Keratinocyte (primary cell): ENCODE results near the gene MTUS2.
"Not testable (repeated sequence)": the region's sequence is repeated elsewhere in the genome, so short reads cannot be mapped to it uniquely, and the experiment has no call there.

Experiments used
- CTCF ChIP-seq, 3 experiments: IDR thresholded peaks in 1 of 3; conservative IDR thresholded peaks in 1 of 3; optimal IDR thresholded peaks in 1 of 3; 2 replicates in 2 of 3; 3 replicates in 1 of 3; pipeline versions ENCODE3 to v1.5.1; 2011; ENCODE audit warnings: low read length in 3 of 3, mild to moderate bottlenecking in 3 of 3, moderate library complexity in 2 of 3, control low read depth in 1 of 3, inconsistent platforms in 1 of 3; ENCODE audit not compliant: insufficient read depth in 2 of 3; ENCODE audit errors: extremely low read depth in 1 of 3
- EZH2 ChIP-seq: IDR thresholded peaks from one replicate; pipeline ENCODE4 v1.6.1; 2012; ENCODE audit warnings: inconsistent platforms, mild to moderate bottlenecking, low read length, moderate library complexity

GRCh38 chr13:29390598-29390997 is 570.5 kb downstream of the MTUS2 start:
- not testable (repeated sequence) for TF ChIP-seq CTCF (optimal IDR thresholded peaks at IDR 0.05 in 1 of 3, IDR thresholded peaks at IDR 0.05 in 1 of 3, conservative IDR thresholded peaks at IDR 0.05 in 1 of 3; ENCODE audit: extremely low read depth in 1 of 3, insufficient read depth in 2 of 3, low read length in 3 of 3); EZH2
